ENCODE data around the gene LTB. TPM values are rescaled to one million over a fixed set of nuclear protein-coding genes. Genes with fewer than 3 reads are reported as not detected.

The LTB gene
- total and polyA plus RNA-seq, 2 of the 13 experiments (the other 11 are each of a cell fraction or from before 2014, with no cell fraction given): 0.09 to 0.22 TPM

DNA sequence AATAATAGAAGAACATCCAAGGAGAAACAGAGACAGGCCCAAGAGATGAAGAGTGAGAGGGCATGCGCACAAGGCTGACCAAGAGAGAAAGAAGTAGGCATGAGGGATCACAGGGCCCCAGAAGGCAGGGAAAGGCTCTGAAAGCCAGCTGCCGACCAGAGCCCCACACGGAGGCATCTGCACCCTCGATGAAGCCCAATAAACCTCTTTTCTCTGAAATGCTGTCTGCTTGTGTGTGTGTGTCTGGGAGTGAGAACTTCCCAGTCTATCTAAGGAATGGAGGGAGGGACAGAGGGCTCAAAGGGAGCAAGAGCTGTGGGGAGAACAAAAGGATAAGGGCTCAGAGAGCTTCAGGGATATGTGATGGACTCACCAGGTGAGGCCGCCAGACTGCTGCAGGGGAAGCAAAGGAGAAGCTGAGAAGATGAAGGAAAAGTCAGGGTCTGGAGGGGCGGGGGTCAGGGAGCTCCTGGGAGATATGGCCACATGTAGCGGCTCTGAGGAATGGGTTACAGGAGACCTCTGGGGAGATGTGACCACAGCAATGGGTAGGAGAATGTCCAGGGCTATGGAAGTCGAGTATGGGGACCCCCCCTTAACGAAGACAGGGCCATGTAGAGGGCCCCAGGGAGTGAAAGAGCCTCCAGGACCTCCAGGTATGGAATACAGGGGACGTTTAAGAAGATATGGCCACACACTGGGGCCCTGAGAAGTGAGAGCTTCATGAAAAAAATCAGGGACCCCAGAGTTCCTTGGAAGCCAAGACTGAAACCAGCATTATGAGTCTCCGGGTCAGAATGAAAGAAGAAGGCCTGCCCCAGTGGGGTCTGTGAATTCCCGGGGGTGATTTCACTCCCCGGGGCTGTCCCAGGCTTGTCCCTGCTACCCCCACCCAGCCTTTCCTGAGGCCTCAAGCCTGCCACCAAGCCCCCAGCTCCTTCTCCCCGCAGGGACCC lies 7.8 kb downstream of the LTB start:
- Histone ChIP-seq H4K20me1 (ENCODE audit: insufficient read depth, low read length) (no peaks in the 10 kb centered on the region), H3K9me3 (ENCODE audit: low read length) (no peaks in the 10 kb centered on the region), H3K27ac (ENCODE audit: extremely low read length, insufficient read depth, low read length) (no peak overlapping the region), H3K9ac (ENCODE audit: insufficient read depth, low read depth, low read length) (no peak overlapping the region), H3K79me2 (ENCODE audit: insufficient read depth, low read length) (no peaks in the 10 kb centered on the region), H3K27me3 (ENCODE audit: control insufficient read depth in 1 of 2, insufficient read depth in 2 of 2, low read length in 2 of 2) (peaks cover 20 to 88% of the 10 kb centered on the region in 2 experiments), H3K36me3 (replicated peaks in 1 of 2; ENCODE audit: control insufficient read depth in 1 of 2, insufficient read depth in 2 of 2, low read length in 2 of 2) (no peaks in the 10 kb centered on the region), H3K4me3 (replicated peaks in 1 of 3; ENCODE audit: insufficient read depth in 1 of 3, low read depth in 2 of 3, low read length in 3 of 3) (no peak overlapping the region), H2AFZ (ENCODE audit: low read length) (no peak overlapping the region), H3K4me1 (ENCODE audit: insufficient read depth, low read length) (no peaks in the 10 kb centered on the region), H3K4me2 (ENCODE audit: low read depth, low read length) (no peak overlapping the region)
- intact Hi-C loops (cut with micrococcal nuclease; ENCODE audit: unreplicated experiment) (no loop called here), in situ Hi-C loops (cut with HindIII; ENCODE audit: extremely low pct_ligation_motif_present, low pct_unique_long_range_greater_than_20kb) (no loop called here)
- ChIA-PET POLR2A (interaction anchor here (0.9 to 1.9 kb wide), 4 partner anchors 27 to 77 kb away, joined by 3 to 8 read pairs (median 4); partner anchors contain the start of genes DDX39B and NFKBIL1), CTCF (ENCODE audit: low intra/inter-chr PET ratio, low total read pairs) (no interaction called here)
- WGBS (ENCODE audit: low lambda C conversion rate): 16% methylated on average over 14 of the region's 14 CpGs
- TF ChIP-seq SMARCC2 (IDR thresholded peaks at IDR 0.05) (no peak), ZNF569 (CRISPR knock-in tag; IDR thresholded peaks at IDR 0.05; ENCODE audit: borderline replicate concordance) (no peak), STAG1 (CRISPR knock-in tag; IDR thresholded peaks at IDR 0.05) (peak; percentile 7; the same call in 1 of the 2 replicates)
- TF ChIP-seq, protein P1, sequence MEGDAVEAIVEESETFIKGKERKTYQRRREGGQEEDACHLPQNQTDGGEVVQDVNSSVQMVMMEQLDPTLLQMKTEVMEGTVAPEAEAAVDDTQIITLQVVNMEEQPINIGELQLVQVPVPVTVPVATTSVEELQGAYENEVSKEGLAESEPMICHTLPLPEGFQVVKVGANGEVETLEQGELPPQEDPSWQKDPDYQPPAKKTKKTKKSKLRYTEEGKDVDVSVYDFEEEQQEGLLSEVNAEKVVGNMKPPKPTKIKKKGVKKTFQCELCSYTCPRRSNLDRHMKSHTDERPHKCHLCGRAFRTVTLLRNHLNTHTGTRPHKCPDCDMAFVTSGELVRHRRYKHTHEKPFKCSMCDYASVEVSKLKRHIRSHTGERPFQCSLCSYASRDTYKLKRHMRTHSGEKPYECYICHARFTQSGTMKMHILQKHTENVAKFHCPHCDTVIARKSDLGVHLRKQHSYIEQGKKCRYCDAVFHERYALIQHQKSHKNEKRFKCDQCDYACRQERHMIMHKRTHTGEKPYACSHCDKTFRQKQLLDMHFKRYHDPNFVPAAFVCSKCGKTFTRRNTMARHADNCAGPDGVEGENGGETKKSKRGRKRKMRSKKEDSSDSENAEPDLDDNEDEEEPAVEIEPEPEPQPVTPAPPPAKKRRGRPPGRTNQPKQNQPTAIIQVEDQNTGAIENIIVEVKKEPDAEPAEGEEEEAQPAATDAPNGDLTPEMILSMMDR (CRISPR knock-in tag; IDR thresholded peaks at IDR 0.05): peak; percentile 27
- FAIRE-seq: no peak
- BruUV-seq (replicated peaks): no TSS peak
- ATAC-seq: peak; percentile 15; the same call in 2 of the 3 replicates
- no peak for DNase-seq (ENCODE audit: low spot score)
